Left cardiac atrium (tissue), 4 donors: ENCODE measurements around the gene HYI. TPM values are rescaled to one million over a fixed set of nuclear protein-coding genes. Genes with fewer than 3 reads are reported as not detected.
"Not testable (repeated sequence)": the region's sequence is repeated elsewhere in the genome, so short reads cannot be mapped to it uniquely, and the experiment has no call there.

Source experiments
- ATAC-seq, 2 donors: fragments of 200-7000 bp; cut with Tn5 transposase; one replicate each; pipeline ENCODE4 v1.9.1; 2020; ENCODE audit warnings: mild to moderate bottlenecking in 2 of 2, moderate library complexity in 2 of 2
- DNase-seq: peaks from one replicate; pipeline ENCODE4 v3.0.0-alpha.2; 2020
- intact Hi-C, 2 donors: fragments of 100-400 bp; cut with DNase I; formaldehyde crosslinking; loops; one replicate each; pipeline versions ENCODE4 v1.14.1 to v1.15.1; 2022 to 2023
- total RNA-seq, 2 donors: library from RNA; stranded (reverse); fragmentation: NEBNext Ultra II Directional; extraction: Animal tissue kit (Norgen Biotek cat#: 25700); gene quantifications; one replicate each; pipeline ENCODE4 v1.2.1, GENCODE V29; 2021
- donor health status: DM: no; HTN: yes; CAD: no.
- donor health status: DM: no; HTN: yes; CAD: no; lungs with severe emphysema.
- donor health status: DM: yes; HTN: yes; CAD: no.
- donor health status: Dilated cardiomyopathy.

The HYI gene
- total RNA-seq, 2 donors from 2014 or later = 24.8 to 29.3 TPM

GRCh38 chr1:43466403-43466802 is 12.7 kb upstream of the HYI start:
- intact Hi-C loops = no loop called here
- ATAC-seq (no peak), DNase-seq (no peak)

DNA sequence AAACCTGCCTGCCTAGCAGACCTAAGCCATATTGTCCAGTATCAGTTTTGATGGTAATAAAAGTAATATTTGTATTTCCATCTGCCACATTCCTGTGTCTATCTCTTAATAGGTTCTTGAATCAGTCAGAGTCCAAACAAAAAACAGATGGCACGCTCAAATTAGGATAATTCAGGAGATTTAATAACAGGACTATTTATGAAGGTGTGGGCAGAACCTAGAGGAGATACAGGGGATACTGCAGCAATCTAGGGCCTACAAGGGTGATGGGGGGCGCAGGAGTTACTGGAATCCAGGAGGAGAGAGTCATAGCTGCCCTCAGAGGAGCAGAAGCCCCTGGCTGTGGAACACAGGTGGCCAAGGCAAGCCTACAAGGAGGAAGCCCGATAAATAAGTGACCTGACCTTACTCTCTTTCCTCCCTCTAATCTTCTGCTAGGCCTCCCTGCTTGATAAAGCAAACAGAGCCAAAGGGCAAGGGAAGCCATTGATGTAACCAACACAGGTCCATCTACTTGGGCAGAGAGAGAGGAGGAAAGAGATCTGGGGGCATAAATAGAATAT is 11.9 kb upstream of the HYI start:
- DNase-seq (no peak), ATAC-seq (no peak)
- intact Hi-C loops = no loop called here

- no peak for ATAC-seq
- DNase-seq = no peak
- intact Hi-C loops = no loop called here
These were observed 11.2 kb upstream of the HYI start for GRCh38 chr1:43464681-43465504.

DNA sequence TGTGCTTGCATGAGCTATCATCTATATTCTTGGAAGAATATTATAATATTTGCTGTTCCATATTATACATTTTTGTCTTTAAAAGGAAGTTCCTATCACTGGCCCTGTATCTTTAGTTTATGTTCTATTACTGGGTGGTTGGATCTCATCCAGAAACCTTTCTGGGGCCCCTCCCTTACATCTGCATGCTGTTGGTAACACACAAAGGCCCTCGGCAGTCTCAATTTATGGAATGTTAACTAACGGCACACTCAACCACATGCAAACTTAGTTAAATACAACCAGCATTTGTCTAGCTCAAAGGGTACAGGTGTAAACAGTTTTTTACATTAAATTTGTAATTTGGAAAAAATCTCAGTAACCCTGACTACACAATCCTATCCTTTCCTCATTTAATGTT is 9.7 kb upstream of the HYI start:
- DNase-seq (no peak), ATAC-seq (no peak)
- intact Hi-C loops = no loop called here

- DNase-seq (no peak), ATAC-seq (peak in 1 of 2 donors; percentile 19)
- intact Hi-C loops = no loop called here
These were observed 7.4 kb upstream of the HYI start for GRCh38 chr1:43460988-43461693.

DNA sequence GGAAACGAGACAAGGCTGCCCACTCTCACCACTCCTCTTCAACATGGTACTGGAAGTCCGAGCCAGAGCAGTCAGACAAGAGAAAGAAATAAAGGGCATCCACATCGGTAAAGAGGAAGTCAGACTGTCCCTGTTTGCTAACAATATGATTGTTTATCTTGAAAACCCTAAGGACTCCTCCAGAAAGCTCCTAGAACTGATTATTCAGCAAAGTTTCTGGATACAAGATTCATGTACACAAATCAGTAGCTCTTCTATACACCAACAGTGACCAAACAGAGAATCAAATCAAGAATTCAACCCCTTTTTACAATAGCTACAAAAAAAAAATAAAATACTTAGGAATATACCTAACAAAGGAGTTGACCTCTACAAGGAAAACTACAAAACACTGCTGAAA is 4.6 kb upstream of the HYI start:
- intact Hi-C loops, DNase-seq, ATAC-seq: not testable (repeated sequence)

DNA sequence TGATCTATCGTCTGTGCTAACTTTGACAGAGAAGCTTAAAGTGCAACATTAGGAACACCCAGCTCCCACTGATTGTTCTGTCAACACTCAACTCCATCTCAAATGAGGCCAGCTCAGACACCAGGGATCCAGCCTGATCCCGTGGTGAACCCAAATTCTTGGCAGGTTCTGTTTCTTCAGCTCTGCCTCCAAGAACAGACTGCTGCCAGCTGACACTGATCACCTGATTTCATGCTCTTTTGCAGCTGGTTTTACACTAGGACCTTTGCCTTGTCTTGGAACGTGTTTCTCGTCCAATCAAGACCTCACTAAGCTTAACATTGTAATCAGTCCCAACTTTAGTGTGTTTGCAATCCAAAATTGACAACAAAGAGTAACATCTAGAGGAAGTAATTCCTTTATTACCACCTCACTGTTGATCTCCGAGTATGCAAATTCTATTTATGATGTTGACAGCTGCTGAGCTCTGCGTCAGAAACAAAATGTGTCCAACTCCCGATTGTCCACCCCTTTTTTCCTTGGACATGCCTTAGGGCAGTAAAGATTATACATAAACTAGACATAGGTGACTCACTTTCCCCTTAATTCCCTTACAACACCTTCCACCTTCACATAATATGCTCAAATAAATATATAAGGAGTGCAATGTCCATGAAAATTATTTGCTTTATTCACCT is 1.6 kb upstream of the HYI start:
- DNase-seq (no peak), ATAC-seq (peak; percentile 1 to 27)
- intact Hi-C loops = no loop called here

DNA sequence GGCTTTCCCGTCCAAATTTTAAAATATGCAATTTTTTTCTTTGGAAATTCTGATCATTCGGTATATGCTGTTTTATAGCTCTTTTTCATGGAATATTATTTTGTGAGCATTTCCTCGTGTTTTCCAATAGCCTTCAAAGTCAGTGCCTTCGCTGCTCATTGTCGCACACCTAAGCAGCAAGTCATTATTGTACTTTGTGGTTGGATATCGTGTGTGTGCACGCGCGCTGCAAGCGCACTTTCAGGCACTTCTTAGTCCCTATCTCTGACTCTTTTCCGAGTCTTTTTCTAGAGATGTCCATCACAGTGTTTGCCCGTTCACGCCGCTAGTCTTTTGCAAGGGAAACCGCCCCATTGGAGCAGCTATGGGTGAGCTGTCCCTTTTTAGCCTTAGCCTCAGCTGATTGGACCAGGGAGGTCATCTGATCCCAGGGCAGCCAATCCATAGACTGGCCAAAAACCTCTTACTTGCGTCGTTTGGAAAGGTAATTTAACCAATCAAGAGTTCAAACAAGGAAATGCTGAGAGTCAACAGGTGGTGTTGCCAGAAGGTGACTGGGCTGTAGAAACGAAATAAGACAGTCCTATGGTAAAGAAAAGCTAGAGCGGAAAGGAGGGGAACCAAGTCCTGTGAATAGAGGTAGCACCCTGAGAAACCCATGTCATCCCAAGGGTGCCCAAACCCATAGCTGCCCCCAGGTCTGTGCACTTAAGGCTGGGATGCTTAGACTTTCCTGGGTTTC is 710 bp upstream of the HYI start:
- intact Hi-C loops = no loop called here
- peak; percentile 88 to 89 for ATAC-seq
- DNase-seq = peak; percentile 86

DNA sequence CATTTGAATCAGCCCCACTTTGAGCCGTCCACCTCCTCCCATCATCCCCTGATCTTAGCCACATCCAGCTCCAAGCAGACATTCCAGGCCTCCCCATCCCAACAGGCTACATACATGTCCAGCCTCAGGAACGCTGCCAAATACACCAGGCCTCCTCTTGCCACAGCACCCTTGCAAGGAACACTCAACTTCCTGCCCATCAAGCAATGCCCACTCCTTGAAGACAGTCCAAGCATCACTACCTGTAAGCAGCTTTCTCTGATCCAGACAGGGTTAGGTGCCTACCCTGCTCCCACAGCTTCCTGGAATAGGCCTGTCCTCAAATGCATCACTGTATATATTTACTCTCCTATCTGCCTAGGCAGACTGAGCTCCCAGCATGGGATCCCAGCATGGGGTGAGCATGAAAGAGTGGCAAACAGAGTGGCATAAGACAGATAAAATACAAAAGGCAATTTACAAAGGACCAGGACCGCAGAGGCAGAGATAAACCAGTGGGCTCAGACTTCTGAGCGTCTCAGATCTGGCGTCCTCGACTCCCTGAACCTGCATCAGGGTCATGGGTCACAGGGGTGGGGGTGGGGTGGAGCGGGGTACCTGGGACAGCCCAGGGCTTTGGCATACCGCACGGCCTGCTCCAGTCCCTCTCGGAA is 816 bp downstream of the HYI start:
- ATAC-seq = peak in 1 of 2 donors; percentile 12
- intact Hi-C loops = no loop called here

DNA sequence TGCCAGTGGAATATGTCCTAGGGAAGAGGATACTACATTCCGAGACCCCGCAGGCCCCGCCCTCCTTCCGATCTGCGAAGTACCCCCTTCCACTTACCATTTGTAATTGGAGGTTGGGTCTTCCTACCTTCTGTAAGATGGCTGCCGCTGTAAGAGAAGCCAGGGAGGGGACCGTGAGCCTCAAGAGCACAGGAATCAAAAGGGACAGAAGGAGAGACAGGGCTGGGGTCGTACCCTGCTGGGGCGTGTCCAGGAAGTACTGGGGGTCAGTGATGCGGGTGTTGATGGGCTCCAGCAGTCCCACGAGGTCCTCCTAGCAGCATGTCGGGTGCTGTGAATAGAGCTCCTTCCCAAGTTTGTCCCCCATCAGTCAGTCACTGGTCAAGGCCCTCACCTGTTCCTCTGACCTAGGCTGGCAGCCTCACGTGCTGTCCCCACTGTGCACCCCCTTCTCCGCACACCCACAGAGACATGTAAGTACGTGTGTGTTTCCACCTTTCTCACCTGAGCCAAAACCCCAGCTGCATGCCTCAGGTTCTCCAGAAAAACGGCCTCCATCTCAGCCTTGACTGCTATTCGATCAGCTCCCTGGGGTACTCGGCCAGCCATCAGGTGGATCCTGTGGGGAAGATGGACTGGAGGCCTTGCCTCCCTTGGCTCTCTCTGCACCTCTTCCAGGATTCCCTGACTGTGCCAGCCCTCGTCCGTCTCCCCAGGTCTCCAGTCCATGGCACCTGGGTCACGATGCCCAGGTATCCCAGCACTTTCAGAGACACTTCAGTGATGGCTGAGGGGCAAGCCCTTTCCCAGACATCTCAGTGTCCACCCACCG is 1.8 kb downstream of the HYI start:
- no peak for ATAC-seq
- DNase-seq = no peak
- intact Hi-C loops = no loop called here

More for the DNA sequence above, 816 bp downstream of the HYI start:
- no peak for DNase-seq

GRCh38 chr1:43451157-43451591 is 2.6 kb downstream of the HYI start:
- no peak for DNase-seq
- ATAC-seq = no peak
- intact Hi-C loops = no loop called here

DNA sequence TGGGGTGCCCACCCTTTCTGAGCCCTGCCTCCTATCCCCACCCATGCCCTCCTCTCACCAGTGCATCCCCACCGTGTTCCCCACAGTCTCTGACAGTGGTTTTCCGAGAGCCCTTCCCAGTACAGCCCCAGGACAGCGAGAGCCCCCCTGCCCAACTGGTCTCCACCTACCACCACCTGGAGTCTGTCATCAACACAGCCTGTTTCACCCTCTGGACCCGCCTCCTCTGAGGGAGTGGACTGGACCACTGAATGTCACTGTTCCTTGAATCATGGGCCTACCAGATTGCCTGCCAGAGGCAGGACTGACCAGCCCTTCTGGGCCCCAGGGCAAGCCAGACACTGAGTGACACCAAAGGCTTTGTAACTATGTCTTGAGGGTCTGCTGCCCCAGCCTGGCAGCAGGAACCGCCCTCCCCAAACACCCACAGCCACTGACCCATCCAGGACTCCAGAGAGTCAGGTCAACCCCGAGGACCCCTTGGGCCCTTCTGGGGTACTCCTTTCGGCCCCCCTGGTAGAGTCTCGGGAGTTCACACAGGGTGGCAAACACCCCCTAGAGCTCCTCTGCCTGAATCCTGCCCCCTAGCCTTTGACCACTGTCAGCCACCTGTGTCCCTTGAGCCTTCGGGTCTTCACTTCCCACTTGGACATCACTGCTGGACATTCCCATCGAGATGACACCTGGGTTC is 3.3 kb downstream of the HYI start:
- no peak for DNase-seq
- ATAC-seq = no peak
- intact Hi-C loops = no loop called here

DNA sequence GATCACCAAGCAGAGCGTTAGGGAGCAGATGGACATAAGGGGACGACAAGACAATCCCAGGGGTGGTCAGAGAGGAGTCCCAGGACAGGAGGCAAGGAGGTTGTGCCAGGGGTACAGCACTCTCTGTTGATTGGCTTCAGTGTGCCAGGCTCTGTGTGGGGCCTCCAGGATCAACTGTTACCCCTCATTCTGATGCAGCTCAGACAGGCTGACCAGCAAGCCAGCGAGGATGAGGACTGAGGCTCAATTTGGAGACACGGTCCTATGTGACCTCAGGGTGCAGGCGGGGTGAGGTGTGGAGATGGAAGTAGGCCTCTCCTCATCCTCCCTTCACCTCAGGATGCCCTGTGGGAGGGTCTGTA is 4.0 kb downstream of the HYI start:
- DNase-seq (no peak), ATAC-seq (no peak)
- intact Hi-C loops = no loop called here

DNA sequence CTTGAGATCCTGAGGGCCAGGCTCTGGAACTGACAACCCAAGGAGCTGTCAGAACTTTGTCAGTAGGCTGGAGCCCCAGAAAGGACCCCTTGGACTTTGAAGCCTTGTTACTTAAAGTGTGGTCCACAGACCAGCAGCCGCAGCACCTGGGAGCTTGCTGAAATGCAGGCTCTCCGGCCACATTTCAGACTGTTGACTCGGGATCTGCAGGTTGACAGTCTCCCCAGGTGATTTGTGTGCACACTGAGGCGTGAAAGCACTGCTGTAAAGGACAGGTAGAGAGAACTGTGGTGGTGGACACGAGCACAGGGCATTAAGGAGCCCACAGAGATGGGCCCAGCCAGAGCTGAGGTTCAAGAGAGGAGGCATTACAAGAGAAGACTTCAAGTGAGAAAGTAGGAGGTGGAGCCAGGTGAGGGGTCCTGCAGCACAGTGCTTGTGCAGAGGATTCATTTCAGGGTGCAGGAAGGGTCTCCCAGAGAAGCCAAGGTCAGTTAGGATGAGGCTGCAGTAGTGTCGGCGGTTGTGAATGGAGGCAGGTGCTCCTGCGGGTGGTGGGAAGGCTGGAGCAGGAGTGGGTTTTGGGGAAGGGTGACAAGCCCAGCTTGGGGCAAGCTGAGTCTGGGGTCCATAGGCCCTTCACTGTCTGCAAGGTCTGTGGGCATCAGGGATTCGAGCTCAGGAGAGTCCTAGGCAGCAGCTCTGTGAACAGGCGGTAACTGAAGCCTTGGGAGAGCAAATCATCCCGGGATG is 4.6 kb downstream of the HYI start:
- ATAC-seq (no peak), DNase-seq (no peak)
- intact Hi-C loops = no loop called here

- ATAC-seq = peak in 1 of 2 donors; percentile 35
- no peak for DNase-seq
- intact Hi-C loops = no loop called here
These were observed 5.6 kb downstream of the HYI start for GRCh38 chr1:43447891-43448708.
